ENCODE measurements around the gene PDHX. TPM values are rescaled to one million over a fixed set of nuclear protein-coding genes. Genes with fewer than 3 reads are reported as not detected.

The PDHX gene
- total RNA-seq, 1 experiment from 2014 or later = 18.8 TPM

- in situ Hi-C loops (cut with HindIII; ENCODE audit: low pct_unique_long_range_greater_than_20kb, low sequenced_read_pairs) = no loop called here
- DNase-seq (ENCODE audit: low read depth) = no peak
Observed at GRCh38 chr11:34975482-34975881, 59.1 kb downstream of the PDHX start.

DNA sequence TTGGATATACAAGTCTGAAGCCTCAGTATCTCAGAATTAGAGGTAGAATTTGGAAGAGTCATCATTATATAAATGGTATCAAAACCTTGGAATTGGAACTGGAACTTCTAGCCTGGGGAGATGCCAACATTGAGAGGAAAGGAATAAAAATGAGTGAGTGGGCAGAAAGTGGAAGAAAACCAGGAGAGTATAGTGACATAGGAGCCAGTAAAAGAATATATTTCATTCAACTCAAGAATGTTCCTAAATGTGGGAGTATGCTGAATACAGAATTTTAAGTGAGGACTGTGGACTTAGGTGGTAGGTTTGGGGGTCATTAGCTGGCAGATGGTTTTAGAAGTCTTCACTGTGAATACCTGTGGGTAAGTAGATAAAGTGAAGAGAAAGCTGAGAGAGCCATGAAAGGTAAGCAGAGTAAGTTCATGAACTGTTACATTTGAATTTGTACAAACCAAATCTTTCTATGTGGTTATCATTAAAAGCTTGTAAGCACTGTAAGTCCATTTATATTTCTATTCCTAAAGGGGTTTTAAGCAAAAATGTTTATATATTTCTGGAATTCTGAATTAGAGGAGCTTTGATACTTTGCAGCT lies 60.2 kb downstream of the PDHX start:
- DNase-seq (ENCODE audit: low read depth) = no peak
- in situ Hi-C loops (cut with HindIII; ENCODE audit: low pct_unique_long_range_greater_than_20kb, low sequenced_read_pairs) = no loop called here

GRCh38 chr11:34977089-34977912 lies 60.9 kb downstream of the PDHX start:
- in situ Hi-C loops (cut with HindIII; ENCODE audit: low pct_unique_long_range_greater_than_20kb, low sequenced_read_pairs) = no loop called here
- no peak for DNase-seq (ENCODE audit: low read depth)

DNA sequence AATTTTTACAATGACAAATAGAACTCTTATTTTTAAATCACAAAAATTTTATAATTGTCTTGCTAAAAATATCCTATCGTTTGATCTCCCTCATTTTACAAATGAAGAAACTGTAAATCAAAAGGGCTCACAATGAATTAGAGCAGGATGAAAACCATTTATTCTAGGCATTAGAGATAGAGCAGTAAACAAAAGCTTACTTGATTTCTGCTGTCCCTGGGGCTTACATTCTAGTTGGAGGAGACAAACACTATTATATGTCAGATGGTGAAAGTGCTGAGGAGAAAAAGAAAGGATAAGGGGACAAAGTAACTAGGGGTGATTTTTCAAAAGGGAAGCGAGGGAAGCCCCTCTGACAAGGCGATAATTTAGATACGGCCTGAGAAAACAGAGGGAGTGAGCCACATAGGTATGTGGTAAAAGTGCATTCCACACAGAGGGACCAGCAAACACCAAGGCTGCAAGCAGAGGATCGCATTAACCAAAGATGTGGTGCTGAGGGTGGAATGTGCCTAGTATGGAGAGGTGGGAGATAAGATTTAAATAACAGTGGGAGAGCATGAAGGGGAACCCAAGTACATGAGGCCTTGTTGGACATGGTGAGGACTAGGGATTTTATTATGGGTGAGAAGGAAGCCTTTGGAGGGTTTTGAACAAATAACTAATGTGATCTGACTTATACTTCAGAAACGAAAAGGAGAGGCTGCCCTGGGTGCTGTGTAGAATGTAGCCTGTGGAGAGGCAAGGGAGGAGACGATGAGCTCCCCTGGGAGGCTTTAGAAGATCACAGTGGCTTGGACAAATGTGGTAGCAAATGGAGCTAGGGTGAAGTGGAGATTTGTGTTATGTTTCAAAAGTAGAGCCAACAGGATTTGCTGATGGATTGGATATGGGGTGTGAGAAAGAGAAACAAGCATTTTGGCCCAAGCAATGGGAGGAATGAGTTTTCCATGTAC lies 62.1 kb downstream of the PDHX start:
- DNase-seq (ENCODE audit: low read depth) = no peak
- in situ Hi-C loops (cut with HindIII; ENCODE audit: low pct_unique_long_range_greater_than_20kb, low sequenced_read_pairs) = no loop called here

DNA sequence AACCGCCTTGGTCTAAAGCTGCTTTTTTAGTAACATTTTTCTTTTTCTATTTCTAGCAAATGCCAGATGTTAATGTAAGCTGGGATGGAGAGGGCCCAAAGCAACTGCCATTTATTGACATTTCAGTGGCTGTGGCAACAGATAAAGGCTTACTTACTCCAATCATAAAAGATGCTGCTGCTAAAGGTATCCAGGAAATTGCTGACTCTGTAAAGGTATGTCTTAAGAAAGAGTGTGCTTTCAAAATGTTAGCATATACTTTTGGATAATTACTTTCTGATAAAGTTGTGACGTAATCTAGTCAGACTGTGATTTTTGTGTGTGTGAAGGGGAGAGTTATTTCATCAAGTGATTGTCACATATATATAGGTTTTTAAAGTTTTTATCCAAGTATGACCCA lies 68.1 kb downstream of the PDHX start:
- no peak for DNase-seq (ENCODE audit: low read depth)
- in situ Hi-C loops (cut with HindIII; ENCODE audit: low pct_unique_long_range_greater_than_20kb, low sequenced_read_pairs) = no loop called here

- no peak for DNase-seq (ENCODE audit: low read depth)
- in situ Hi-C loops (cut with HindIII; ENCODE audit: low pct_unique_long_range_greater_than_20kb, low sequenced_read_pairs) = no loop called here
Observed at GRCh38 chr11:34986883-34987520, 70.6 kb downstream of the PDHX start.

GRCh38 chr11:34987617-34988016 lies 71.2 kb downstream of the PDHX start:
- in situ Hi-C loops (cut with HindIII; ENCODE audit: low pct_unique_long_range_greater_than_20kb, low sequenced_read_pairs) = no loop called here
- DNase-seq (ENCODE audit: low read depth) = no peak

DNA sequence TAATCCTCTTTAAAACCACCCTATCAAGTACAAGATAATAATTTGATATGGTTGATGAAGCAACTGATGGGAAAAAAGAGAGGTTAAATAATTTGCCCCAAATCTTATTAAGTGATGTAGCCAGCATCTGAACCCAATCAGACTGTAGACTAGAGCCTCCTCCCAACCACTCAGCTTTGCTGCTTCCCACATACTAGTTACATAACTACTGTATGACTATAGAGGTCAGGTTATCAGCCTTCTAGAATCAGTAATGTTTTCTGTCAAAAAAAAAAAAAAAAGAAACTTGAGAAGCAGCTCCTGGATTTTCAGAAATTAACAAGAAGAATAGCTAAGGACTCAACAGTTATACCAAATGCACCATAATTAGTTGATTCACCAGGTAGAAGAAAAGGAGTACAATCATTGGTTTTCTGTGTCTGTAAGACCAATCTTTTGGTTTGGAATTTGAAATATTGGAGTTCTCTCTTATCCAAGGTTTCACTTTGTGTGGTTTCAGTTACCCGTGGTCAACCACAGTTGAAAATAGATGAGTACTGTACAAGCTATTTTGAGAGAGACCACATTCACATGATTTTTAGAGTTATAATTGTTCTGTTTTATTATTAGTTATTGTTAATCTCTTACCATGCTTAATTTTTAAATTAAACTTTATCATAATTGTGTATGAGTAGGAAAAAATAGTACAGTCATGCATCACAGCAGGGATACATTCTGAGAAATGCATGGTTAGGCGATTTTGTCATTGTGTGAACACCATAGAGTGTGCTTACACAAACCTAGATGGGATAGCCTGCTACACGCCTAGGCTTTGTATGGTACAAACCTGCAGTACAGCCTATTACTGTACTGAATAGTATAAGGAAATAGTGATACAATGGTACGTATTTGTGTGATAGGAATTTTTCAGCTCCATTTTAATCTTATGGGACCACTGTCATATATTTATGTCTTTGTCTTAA lies 72.2 kb downstream of the PDHX start:
- in situ Hi-C loops (cut with HindIII; ENCODE audit: low pct_unique_long_range_greater_than_20kb, low sequenced_read_pairs) = no loop called here
- no peak for DNase-seq (ENCODE audit: low read depth)

DNA sequence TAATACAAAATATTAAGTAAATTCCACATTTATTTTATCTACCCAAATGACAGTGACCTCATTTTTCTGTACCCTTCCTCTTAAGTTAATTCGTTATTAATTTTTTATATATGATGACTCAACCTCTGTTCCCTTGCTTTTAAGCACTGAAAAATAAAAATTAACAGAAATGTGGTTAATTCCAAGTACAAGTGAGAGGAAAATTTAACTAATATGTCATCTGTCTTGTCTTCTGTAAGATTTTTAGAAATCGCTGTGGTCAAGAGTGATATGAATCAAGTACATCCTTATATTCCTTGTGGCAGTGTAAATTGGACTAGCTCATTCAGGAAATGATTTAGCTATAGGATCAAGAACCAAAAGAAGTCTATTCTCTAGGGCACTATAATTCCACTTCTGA lies 74.5 kb downstream of the PDHX start:
- in situ Hi-C loops (cut with HindIII; ENCODE audit: low pct_unique_long_range_greater_than_20kb, low sequenced_read_pairs) = no loop called here
- no peak for DNase-seq (ENCODE audit: low read depth)

- DNase-seq (ENCODE audit: low read depth) = no peak
- in situ Hi-C loops (cut with HindIII; ENCODE audit: low pct_unique_long_range_greater_than_20kb, low sequenced_read_pairs) = no loop called here
Observed at GRCh38 chr11:34994854-34995253, 78.4 kb downstream of the PDHX start.

DNA sequence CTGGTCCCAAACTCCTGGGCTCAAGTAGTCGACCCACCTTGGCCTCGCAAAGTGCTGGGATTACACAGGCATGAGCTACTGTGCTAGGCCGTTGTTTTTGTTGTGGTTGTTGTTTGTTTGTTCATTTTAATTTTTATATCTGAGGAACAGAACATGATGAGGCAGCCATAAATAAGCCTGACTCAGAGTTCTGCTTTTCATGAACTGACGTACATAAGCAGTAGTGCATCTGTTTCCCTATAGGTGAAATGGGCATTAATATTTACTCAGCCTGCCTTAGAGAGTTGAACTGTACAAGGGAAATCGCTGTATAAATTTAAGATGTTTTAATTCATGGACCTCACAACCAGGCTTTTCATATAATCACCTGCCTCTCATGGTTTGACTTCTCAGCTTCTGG lies 80.5 kb downstream of the PDHX start:
- in situ Hi-C loops (cut with HindIII; ENCODE audit: low pct_unique_long_range_greater_than_20kb, low sequenced_read_pairs) = no loop called here

DNA sequence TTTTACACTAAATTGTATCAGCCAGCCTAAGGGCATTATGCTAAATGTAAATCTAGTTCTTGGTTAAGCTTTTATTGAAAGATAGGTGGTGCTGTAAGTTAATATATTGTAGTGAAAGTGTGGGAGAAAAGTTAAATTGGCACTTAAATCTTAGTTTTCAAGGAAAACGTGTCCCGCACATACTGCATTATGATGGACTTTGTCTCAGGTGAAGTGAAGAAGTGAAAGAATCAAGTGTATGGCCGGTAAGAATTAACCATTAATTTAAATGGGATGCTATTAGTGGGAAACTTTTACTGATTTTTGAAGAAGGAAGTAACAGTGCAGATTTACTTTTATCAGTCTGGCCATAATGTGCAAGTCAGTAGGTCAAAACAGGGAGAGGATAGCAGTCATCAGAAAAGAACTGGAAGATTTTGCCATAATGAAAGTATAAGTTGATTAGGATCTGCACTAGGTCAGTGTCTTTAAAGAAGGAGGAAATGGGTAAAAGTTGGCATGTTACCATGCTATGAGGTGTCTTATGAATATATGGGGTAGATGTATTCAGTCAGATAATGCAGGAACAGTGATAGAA lies 81.6 kb downstream of the PDHX start:
- peak; percentile 39 for DNase-seq (ENCODE audit: low read depth)
- in situ Hi-C loops (cut with HindIII; ENCODE audit: low pct_unique_long_range_greater_than_20kb, low sequenced_read_pairs) = no loop called here

More for the DNA sequence above, 80.5 kb downstream of the PDHX start:
- DNase-seq (ENCODE audit: low read depth) = no peak

DNA sequence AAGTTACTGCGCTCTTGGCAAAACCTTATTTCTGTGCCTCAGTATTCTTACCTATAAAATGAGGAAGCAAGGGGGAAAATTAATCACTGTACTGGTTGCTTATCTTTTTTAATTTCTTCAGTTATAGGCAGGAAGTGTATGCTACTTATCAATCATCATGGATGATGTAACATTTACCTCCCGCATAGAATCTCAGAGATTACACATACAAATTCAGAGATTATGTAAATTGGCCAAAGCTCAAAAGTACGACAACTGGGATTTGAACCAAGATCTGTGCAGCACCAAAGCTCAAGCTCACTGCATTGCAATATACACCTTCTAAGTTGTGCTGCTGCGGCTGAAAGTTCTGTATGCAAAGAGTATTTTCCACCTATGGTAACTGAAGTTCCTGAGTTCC lies 83.0 kb downstream of the PDHX start:
- no peak for DNase-seq (ENCODE audit: low read depth)
- in situ Hi-C loops (cut with HindIII; ENCODE audit: low pct_unique_long_range_greater_than_20kb, low sequenced_read_pairs) = no loop called here

GRCh38 chr11:35003186-35003585 lies 86.8 kb downstream of the PDHX start:
- in situ Hi-C loops (cut with HindIII; ENCODE audit: low pct_unique_long_range_greater_than_20kb, low sequenced_read_pairs) = no loop called here
- no peak for DNase-seq (ENCODE audit: low read depth)

DNA sequence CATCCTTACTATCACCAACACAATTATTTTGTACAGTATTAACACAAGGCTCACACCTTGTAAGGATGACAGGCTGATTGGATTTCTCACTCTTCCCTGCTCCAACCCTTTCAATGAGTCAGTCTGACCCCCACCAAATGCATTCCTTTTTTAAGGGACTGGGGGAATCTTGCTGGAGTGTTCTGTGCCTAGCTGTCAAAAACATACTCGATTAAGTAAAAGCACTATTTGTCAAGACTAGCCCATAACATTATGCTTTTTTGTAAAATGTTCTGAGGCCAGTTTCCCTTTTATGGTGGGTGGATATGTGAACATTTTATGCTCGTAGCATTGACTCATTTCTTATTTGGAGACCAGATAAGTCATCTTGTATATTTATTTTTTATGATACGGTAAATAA lies 87.2 kb downstream of the PDHX start:
- no peak for DNase-seq (ENCODE audit: low read depth)
- in situ Hi-C loops (cut with HindIII; ENCODE audit: low pct_unique_long_range_greater_than_20kb, low sequenced_read_pairs) = no loop called here

DNA sequence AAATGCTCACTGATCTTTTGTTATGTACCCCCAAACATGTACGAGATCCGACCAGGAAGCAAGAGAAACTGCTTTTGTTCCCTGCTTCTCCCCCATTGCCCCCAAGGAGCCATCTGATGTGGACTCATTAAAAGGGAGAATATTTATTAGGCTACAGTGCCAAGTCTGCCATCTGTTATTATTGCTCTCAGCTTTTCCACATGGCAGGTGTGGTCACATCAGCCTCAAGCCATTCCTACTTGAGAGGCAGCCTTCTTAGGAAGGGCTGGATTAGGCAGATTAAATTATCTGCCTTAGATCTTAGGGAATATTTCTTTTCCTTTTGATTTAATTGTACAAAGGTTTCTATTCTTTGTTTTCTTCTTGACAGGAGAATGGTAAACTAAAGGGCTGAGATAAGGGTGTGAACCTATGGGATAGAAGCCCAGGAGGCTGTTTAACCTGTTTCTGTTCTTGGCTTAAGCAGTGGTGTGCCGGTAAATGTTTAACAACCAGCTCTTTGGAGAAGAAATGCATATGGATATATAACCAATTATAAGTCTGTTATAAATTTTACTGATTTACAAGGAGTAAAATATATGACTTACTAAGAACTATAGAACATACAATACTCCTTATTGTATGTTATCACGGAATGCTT lies 88.8 kb downstream of the PDHX start:
- DNase-seq (ENCODE audit: low read depth) = no peak
- in situ Hi-C loops (cut with HindIII; ENCODE audit: low pct_unique_long_range_greater_than_20kb, low sequenced_read_pairs) = no loop called here
